ENCODE data around the gene LYRM1.
"Not testable (repeated sequence)": the region's sequence is repeated elsewhere in the genome, so short reads cannot be mapped to it uniquely, and the experiment has no call there.

LYRM1 gene

GRCh38 chr16:20969386-20969785 lies 68.8 kb downstream of the LYRM1 start:
- TF ChIP-seq, protein P1, sequence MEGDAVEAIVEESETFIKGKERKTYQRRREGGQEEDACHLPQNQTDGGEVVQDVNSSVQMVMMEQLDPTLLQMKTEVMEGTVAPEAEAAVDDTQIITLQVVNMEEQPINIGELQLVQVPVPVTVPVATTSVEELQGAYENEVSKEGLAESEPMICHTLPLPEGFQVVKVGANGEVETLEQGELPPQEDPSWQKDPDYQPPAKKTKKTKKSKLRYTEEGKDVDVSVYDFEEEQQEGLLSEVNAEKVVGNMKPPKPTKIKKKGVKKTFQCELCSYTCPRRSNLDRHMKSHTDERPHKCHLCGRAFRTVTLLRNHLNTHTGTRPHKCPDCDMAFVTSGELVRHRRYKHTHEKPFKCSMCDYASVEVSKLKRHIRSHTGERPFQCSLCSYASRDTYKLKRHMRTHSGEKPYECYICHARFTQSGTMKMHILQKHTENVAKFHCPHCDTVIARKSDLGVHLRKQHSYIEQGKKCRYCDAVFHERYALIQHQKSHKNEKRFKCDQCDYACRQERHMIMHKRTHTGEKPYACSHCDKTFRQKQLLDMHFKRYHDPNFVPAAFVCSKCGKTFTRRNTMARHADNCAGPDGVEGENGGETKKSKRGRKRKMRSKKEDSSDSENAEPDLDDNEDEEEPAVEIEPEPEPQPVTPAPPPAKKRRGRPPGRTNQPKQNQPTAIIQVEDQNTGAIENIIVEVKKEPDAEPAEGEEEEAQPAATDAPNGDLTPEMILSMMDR (IDR thresholded peaks at IDR 0.05; ENCODE audit: insufficient read depth, low read depth, low read length, missing control alignments), result no peak
- peak; percentile 77 for DNase-seq (ENCODE audit: low read depth)
- H3K4me3 ChIP-seq (ENCODE audit: low read length), result no peak overlapping the region

- TF ChIP-seq, protein P1 (IDR thresholded peaks at IDR 0.05; ENCODE audit: insufficient read depth, low read depth, low read length, missing control alignments), result no peak
- H3K4me3 ChIP-seq (ENCODE audit: low read length), result no peak overlapping the region
- DNase-seq (ENCODE audit: low read depth), result peak; percentile 89
Measured at GRCh38 chr16:20971401-20971800, 70.8 kb downstream of the LYRM1 start.

GRCh38 chr16:20973201-20973600 lies 72.6 kb downstream of the LYRM1 start:
- not testable (repeated sequence) for H3K4me3 ChIP-seq (ENCODE audit: low read length); DNase-seq (ENCODE audit: low read depth)

Measured in epithelial cell of esophagus (primary cell).